HG03039 (cell line): ENCODE data around the gene FGGY.
"Not testable (repeated sequence)": the region's sequence is repeated elsewhere in the genome, so short reads cannot be mapped to it uniquely, and the experiment has no call there.

Experiments
- ATAC-seq: cut with Tn5 transposase; IDR thresholded peaks from one replicate; pipeline ENCODE4 v1.9.1; 2021; ENCODE audit warnings: mild to moderate bottlenecking, moderate library complexity; ENCODE audit not compliant: unreplicated experiment

Gene FGGY

DNA sequence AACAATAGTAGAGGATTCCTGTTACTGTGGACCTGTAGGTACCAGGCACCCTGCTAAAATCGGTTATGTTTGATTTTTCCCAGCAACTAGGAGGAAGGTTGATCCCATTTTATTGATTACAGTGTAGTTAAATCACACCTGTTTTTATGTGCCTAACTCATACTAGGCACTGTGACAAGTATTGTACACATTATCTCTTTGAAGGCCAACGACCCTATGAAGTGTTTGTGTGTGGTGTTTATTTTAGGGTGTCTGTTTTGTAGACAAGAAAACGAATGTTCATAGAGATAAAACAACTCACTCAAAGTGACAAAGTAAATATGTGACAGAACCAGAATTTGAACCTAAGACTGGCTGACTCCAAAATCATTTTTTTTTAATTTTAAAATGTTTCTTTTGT is 49.5 kb downstream of the FGGY start:
- ATAC-seq = no peak

GRCh38 chr1:59349101-59349500 is 52.2 kb downstream of the FGGY start:
- ATAC-seq = no peak

DNA sequence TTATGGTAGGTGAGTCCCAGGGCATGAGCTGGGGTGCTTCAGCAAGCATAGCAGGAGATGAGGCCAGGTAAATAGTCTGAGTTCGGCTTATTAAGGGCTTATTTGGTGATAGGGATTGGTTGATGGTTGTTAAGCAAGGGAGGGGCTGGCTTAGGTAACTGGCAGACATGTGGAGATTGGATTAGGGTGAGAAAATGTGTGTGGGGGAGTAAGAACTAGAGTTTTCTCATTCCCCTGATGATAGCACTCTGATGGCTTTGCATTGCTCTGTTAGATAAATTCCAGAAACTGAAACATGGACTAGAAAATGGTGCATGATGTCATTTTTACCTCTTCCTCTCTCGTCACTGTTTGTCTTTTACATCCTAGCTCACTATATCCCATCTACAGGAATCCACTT is 53.6 kb downstream of the FGGY start:
- ATAC-seq = no peak

GRCh38 chr1:59352065-59352464 is 55.2 kb downstream of the FGGY start:
- ATAC-seq = no peak

DNA sequence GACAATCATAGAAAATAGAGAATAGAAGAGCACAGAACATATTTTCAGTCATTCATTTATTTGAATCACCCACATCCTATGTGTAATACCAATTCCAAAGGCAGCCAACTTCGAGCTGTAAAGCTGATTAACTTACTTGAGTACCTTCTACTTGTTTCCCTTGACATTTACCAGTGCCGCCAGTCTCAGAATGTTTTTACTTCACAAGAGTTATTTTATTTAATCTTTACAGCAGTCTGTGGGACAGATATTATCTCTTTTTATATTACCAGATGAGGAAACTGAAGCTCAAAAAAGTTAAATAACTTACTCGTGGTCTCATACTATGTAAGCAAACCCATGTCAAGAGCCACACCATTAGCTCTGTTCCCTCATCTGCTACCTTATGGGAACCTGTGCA is 56.6 kb downstream of the FGGY start:
- no peak for ATAC-seq

GRCh38 chr1:59354239-59354638 is 57.3 kb downstream of the FGGY start:
- not testable (repeated sequence) for ATAC-seq

- ATAC-seq = no peak
Observed at GRCh38 chr1:59354709-59355337, 57.9 kb downstream of the FGGY start.

- ATAC-seq = no peak
Observed at GRCh38 chr1:59355361-59355760, 58.5 kb downstream of the FGGY start.

- ATAC-seq = no peak
Observed at GRCh38 chr1:59356627-59357026, 59.7 kb downstream of the FGGY start.

GRCh38 chr1:59357645-59358320 is 60.9 kb downstream of the FGGY start:
- no peak for ATAC-seq

GRCh38 chr1:59359325-59359724 is 62.4 kb downstream of the FGGY start:
- ATAC-seq = no peak

DNA sequence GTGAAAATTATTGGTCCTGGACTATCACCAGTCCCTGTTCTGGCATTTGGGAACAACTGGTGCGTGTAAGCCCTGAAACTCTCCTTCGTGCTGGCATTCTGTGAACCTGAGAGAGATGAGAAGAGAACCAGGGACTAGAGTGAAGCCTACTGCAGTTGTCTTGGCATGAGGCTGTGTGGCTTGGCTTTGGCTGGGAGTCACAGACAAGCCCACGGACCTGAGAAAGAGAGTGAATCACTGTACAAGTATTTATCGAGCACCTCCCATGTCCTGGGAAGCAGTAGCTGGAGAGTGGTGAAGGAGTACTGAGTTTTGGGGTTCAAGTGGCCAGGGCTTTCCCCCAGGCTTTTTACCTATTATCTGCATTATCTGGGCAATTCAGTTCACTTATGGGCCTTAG is 63.3 kb downstream of the FGGY start:
- ATAC-seq = no peak

DNA sequence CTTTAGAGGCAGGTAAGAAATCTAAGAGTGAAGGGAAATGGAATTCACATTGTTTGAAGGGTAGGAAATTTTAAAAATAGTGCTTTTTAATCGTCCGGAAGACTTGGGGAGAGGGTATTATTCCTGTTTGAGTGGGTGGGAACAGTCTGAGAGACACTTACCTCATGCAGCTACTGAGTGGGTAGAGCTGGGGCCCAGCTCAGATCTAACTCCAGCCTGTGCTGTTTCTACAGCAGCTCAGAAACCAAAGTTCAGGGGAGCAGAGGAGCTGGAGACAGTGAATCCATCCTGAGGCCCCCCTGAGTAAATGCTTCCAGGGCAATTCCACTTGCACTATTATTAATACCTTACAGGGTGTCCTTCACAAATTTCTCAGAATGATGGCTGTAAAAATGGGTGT is 63.8 kb downstream of the FGGY start:
- ATAC-seq = no peak

GRCh38 chr1:59361766-59362165 is 64.9 kb downstream of the FGGY start:
- ATAC-seq = no peak

DNA sequence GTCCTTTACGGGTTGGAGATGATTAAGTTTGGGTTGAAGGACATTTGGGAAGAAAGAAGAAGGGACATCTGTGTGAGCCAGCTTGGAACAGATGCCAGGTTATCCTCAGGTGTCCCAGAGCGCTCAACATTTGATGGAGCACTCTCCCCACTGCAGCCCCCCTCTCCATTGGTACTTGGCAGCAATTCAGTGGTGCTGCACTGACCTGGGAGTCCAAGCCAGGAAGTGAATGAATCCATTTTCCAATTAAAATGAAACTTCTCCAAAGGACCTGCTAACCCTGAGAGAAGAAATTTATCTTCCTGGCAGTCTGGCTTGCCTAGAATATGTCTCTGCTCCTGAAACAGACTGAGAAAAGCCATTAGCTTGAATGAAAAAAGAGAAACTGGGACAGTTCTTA is 67.1 kb downstream of the FGGY start:
- ATAC-seq = no peak

DNA sequence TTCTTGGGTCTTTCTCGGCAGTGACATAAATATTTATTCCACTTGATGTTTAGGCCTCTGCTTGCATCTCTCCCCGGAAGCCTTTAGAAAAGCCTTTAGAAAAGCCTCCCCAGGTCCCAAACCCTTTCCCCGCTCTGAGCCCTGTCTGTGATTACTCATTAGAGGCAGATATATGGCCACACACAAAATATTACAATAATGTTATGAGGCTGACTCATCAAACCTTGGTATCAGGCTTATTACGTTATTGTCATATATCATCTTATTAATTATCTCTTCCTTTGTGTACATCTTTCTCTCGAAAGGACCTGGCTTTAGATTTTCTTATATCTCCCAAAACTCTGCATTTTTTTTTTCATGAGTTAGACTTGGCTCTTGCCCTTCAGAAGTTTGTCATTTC is 69.5 kb downstream of the FGGY start:
- no peak for ATAC-seq

DNA sequence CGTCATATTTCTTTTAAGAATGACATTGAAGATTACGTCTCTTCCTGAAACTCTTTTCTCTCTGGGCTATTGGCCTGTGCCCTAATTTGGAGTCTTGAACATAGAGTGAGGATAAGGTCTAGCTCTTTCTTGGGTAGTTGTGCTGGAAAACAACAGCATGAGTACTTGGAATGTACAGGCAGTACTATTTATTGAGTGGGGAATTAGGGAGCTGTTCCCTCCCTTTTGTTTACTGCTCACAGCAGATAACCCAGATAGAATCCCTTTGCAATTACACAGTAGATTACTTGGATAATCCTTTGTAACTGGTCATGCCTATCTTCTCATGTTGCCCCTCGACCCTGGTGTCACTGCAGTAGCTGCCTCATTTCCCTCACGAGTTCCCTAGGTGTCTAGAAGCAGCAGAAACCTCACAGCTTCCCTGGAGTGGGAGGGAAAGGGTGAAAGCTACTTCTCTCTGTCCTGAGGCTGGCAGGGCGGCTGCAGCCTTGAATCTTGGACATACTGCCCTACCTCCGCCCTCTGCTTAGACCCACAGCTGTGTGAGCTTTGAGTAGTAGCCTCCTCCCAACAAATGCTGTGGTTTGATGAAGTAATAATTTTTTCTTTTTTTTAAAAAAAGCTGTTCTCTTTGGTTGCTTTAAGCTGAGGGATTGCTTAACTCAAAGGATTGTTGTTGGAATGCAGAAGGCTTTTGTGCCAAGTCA is 70.6 kb downstream of the FGGY start:
- no peak for ATAC-seq

DNA sequence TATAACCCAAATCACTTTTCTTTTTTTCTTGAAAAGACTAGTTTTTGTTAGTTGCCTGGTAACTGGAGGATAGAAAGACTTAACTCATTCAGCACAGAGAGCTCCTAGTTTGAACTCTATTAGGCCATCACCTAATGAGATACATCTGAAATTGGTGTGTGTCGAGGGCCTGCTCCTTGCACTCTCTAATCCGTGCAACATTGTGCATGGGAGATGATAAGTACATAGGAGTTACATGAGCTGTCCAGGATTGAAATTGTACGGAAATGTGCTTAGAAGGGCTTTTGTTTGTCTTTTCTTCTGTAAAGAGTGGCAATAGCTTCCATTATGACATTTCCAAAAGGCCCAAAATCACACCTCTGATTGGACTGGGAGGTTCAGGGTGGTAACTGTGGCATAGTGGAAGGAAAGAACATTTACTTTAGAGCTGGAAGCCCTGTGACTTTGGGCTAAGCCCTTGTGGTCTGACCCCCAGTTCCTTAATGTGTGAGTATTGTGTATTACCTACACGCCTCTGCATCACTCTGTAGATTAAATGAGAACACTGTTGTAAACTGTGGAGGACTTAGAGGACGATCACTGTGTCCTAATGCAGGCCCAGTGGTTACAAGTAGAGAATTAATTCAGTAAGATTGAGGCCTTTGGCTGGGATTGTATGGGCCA is 71.2 kb downstream of the FGGY start:
- ATAC-seq = no peak

GRCh38 chr1:59375321-59376220 is 78.7 kb downstream of the FGGY start:
- no peak for ATAC-seq

DNA sequence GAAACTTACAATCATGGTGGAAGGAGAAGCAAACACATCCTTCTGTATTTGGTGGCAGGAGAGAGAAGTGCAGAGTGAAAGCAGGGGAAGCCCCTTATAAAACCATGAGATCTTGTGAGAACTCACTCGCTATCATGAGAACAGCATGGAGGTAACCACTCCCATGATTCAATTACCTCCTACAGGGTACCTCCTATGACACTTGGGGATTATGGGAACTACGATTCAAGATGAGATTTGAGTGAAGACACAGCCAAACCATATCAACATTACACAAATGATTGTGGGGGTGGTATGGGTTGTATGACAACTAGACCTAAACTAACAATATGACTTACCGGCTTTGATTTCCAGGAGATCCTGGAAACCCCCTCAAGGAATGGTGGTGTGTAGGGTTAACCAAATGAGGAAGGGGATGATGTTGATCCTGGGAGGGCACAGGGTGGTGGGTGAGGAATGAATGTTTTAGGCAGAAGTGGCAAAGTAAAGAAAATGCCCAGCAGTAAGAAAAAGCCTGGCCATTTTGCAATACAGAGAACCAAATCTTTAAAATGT is 80.5 kb downstream of the FGGY start:
- no peak for ATAC-seq
